Thoracic aorta endothelial cell (primary cell): ENCODE measurements around the gene NLRP9. TPM values are rescaled to one million over a fixed set of nuclear protein-coding genes. Genes with fewer than 3 reads are reported as not detected.

ENCODE experiments used
- small RNA-seq: library from RNA; depleted of rRNA; stranded (forward); fragments of <200 nt; gene quantifications from one replicate; pipeline ENCODE3, GENCODE V24; 2012
- total RNA-seq: library from RNA; depleted of rRNA; stranded (reverse); fragments of >200 nt; gene quantifications from 2 replicates; pipeline ENCODE4 v1.2.3, GENCODE V29; 2012

NLRP9 gene
- not detected in 2 replicates for total RNA-seq

GRCh38 chr19:55738302-55738701 lies at the start of gene NLRP9:
Gene NLRP9 (minus strand): TSS chr19:55738402. CDS start chr19:55738374, 28 bp downstream.

GRCh38 chr19:55768818-55769217 lies 30.6 kb upstream of the NLRP9 start, which contains the start of gene RFPL4AL1:
Gene RFPL4AL1 (plus strand): TSS chr19:55769118. CDS start chr19:55771805, 2,687 bp downstream.

DNA sequence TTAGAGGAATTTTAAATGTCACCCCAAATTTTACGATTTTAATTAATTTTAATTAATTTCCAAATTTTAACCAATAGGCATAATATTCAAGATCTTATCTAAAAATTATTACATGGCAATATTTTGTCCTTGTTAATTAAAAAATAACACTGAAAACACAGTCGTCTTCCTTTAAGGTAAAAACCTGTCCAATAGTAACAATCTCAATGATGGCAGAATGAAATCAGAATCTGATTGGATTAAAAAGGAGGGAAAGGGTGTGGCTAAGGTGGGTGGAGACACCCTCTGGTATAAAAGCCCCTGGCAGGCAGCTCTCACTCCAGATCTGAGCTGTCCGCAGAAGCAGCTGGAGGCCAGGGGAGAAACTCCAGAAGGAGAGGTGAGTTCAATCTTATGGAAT lies 20.6 kb upstream of the NLRP9 start, which contains the start of gene RFPL4A:
Gene RFPL4A (plus strand): TSS at position 301 of the 400 bp plus-strand sequence. CDS start 2,704 bp downstream, outside the sequence.

DNA sequence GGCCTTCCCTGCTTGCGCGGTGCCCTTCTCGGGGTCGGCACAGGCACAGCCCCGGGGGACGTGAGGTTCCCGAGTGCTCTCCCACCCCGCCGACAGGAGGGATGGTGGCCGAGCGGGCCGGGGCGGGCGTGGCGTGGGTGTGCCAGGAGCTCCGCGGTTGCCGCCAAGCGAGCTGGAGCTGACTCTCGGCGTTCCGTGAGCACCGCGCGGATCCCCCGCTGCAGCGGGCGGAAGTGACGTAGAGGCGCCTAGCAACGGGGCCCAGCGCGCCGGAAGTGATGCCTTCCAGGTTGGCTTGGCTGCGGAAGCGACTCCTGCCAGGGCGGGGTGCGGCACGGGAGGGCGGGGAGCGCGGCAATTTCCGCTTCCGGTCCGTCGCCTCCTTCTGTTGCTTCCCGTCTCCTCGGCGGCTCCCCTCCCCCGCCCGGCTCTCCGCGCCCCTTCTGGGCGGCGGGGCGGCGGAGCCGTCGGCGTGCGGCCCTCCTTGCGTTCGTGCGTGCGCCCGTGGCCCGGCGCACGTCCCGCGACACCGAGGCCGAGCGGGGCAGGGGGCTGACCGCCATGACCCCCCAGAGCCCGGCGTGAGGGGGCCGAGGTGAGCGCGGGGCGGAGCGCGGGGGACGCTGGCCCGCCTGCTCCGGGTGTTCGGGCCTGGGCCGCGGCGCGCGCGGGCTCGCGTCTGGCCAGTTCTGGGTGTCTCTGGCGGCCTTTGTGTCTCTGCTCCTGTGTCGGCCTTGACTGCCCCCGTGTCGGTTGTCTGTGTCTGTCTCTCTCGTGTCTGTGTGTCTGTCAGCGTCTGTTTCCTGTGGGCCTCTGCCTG lies 63.2 kb downstream of the NLRP9 start, which contains the start of gene EPN1:
Gene EPN1 (plus strand): TSS at position 386 of the 820 bp plus-strand sequence. CDS start 3,402 bp downstream, outside the sequence.

Small RNA genes lying within 50 kb of the gene (small RNA-seq; reads per million reads assigned to genes)
- not detected for gene AC010525.2

Other genes starting within 250 kb of the NLRP9 start
- 0.27 and 0.79 TPM in 2 replicates for gene SSC5D, start 250.0 kb downstream of the NLRP9 start, total RNA-seq
- not detected in 2 replicates for gene SBK2, start 201.3 kb downstream of the NLRP9 start, total RNA-seq
- 0.27 and 0.65 TPM in 2 replicates for gene SBK3, start 192.9 kb downstream of the NLRP9 start, total RNA-seq
- 4.1 and 5.1 TPM in 2 replicates for gene ZNF579, start 157.6 kb downstream of the NLRP9 start, total RNA-seq
- 3.2 and 4.2 TPM in 2 replicates for gene FIZ1, start 138.9 kb downstream of the NLRP9 start, total RNA-seq
- 7.2 and 9.0 TPM in 2 replicates for gene ZNF524, start 138.1 kb downstream of the NLRP9 start, total RNA-seq
- gene ZNF865, start 132.8 kb downstream of the NLRP9 start, total RNA-seq, result 1.6 and 1.8 TPM in 2 replicates
- gene ZNF784, start 113.8 kb downstream of the NLRP9 start, total RNA-seq, result 2.0 and 2.4 TPM in 2 replicates
- 5.1 and 6.7 TPM in 2 replicates for gene ZNF580, start 97.4 kb downstream of the NLRP9 start, total RNA-seq
- 16.4 and 16.7 TPM in 2 replicates for gene ZNF581, start 94.8 kb downstream of the NLRP9 start, total RNA-seq
- 8.0 and 8.5 TPM in 2 replicates for gene CCDC106, start 90.2 kb downstream of the NLRP9 start, total RNA-seq
- gene U2AF2, start 83.4 kb downstream of the NLRP9 start, total RNA-seq, result 171 and 192 TPM in 2 replicates
- gene EPN1, start 63.2 kb downstream of the NLRP9 start, total RNA-seq, result 74.6 and 86.4 TPM in 2 replicates
- gene RFPL4A, start 20.7 kb upstream of the NLRP9 start, total RNA-seq, result not detected in 2 replicates
- gene RFPL4AL1, start 30.7 kb upstream of the NLRP9 start, total RNA-seq, result 0.13 TPM in 1 of 2 replicates, not detected in the other
- not detected in 2 replicates for gene NLRP11, start 93.6 kb upstream of the NLRP9 start, total RNA-seq
- not detected in 2 replicates for gene NLRP4, start 98.1 kb upstream of the NLRP9 start, total RNA-seq
- gene NLRP13, start 193.9 kb upstream of the NLRP9 start, total RNA-seq, result not detected in 2 replicates
- not detected in 2 replicates for gene NLRP8, start 209.4 kb upstream of the NLRP9 start, total RNA-seq
- gene NLRP5, start 248.4 kb upstream of the NLRP9 start, total RNA-seq, result not detected in 2 replicates